HepG2 (cell line): Measurements from ENCODE around the gene ABHD17A. TPM values are rescaled to one million over a fixed set of nuclear protein-coding genes. Genes with fewer than 3 reads are reported as not detected.

Source experiments
- ATAC-seq: fragments of 200-7000 bp; cut with Tn5 transposase; 3 replicates; pipeline ENCODE4 v1.9.1; 2020; ENCODE audit warnings: mild to moderate bottlenecking, moderate library complexity
- BruUV-seq: library from RNA; stranded (reverse); fragments of 400-500 nt; replicated peaks from 2 replicates; lab custom pipeline; 2021; lab: Mats Ljungman, UMichigan
- CTCF ChIA-PET: fragments of 300-600 bp; formaldehyde crosslinking; extraction: SDS; loops from one replicate; lab custom pipeline; 2021; ENCODE audit warnings: low total read pairs, inconsistent platforms, low intra/inter-chr PET ratio; lab: Yijun Ruan, JAX
- POLR2A ChIA-PET: fragments of 350-600 bp; sonication (Branson Sonifier 250); formaldehyde crosslinking; loops from one replicate; lab custom pipeline; 2020; ENCODE audit warnings: antibody characterized with exemption, inconsistent platforms; lab: Yijun Ruan, JAX
- DNase-seq: peaks from one replicate; pipeline ENCODE4 v3.0.0-alpha.2; 2015; ENCODE audit warnings: low spot score
- FAIRE-seq: peaks from 3 replicates; lab custom pipeline; 2011; peaks lifted over from hg19 to GRCh38; lab: Jason Lieb, UNC
- H2AFZ ChIP-seq: one replicate; pipeline ENCODE4 v1.6.1; 2011; ENCODE audit warnings: low read length, inconsistent platforms
- H3K27ac ChIP-seq: fragments of 300-600 bp; 3 replicates; pipeline ENCODE4 v1.8.0; 2011; ENCODE audit warnings: mixed run types, mild to moderate bottlenecking, mixed read lengths, low read length, inconsistent platforms; ENCODE audit not compliant: insufficient read depth; ENCODE audit errors: extremely low read length
- H3K27me3 ChIP-seq, 2 experiments: fragments of 200-600 bp in 1 of 2; 2 replicates in 1 of 2; 3 replicates in 1 of 2; pipeline versions ENCODE4 v1.6.0 to v1.8.0; 2011; ENCODE audit warnings: low read length in 2 of 2, mild to moderate bottlenecking in 2 of 2, moderate library complexity in 2 of 2, inconsistent platforms in 1 of 2; ENCODE audit not compliant: insufficient read depth in 2 of 2, control insufficient read depth in 1 of 2
- H3K36me3 ChIP-seq, 2 experiments: fragments of 200-600 bp in 1 of 2; replicated peaks in 1 of 2; 2 replicates in 1 of 2; 3 replicates in 1 of 2; pipeline versions ENCODE4 v1.5.1 to v1.8.0; 2011; ENCODE audit warnings: low read length in 2 of 2, inconsistent platforms in 1 of 2; ENCODE audit not compliant: insufficient read depth in 2 of 2, control insufficient read depth in 1 of 2
- H3K4me1 ChIP-seq: 2 replicates; pipeline ENCODE4 v1.5.1; 2012; ENCODE audit warnings: low read length, inconsistent platforms; ENCODE audit not compliant: insufficient read depth
- H3K4me2 ChIP-seq: 2 replicates; pipeline ENCODE4 v1.6.0; 2011; ENCODE audit warnings: low read depth, low read length, inconsistent platforms
- H3K4me3 ChIP-seq, 3 experiments: fragments of 200-600 bp in 1 of 3; sonication (generic), shearing (Covaris generic) in 1 of 3; replicated peaks in 1 of 3; 2 replicates each; pipeline ENCODE4 v1.5.1; 2011 to 2016; ENCODE audit warnings: low read length in 3 of 3, inconsistent platforms in 2 of 3, low read depth in 2 of 3, mild to moderate bottlenecking in 2 of 3, control low read depth in 1 of 3, mixed read lengths in 1 of 3; ENCODE audit not compliant: insufficient read depth in 1 of 3
- H3K79me2 ChIP-seq: one replicate; pipeline ENCODE4 v1.6.1; 2011; ENCODE audit warnings: low read length, inconsistent platforms; ENCODE audit not compliant: insufficient read depth
- H3K9ac ChIP-seq: 2 replicates; pipeline ENCODE4 v1.6.0; 2011; ENCODE audit warnings: mild to moderate bottlenecking, low read depth, low read length, inconsistent platforms; ENCODE audit not compliant: insufficient read depth
- H3K9me3 ChIP-seq: 2 replicates; pipeline ENCODE4 v1.5.1; 2012; ENCODE audit warnings: mild to moderate bottlenecking, low read length
- H4K20me1 ChIP-seq: 2 replicates; pipeline ENCODE4 v1.6.0; 2011; ENCODE audit warnings: inconsistent platforms, mild to moderate bottlenecking, low read length, moderate library complexity; ENCODE audit not compliant: insufficient read depth
- GLI4 ChIP-seq: sonication (generic); formaldehyde crosslinking; IDR thresholded peaks from 2 replicates; pipeline ENCODE4 v1.5.1; 2020; ENCODE audit warnings: missing genetic modification reagents, mild to moderate bottlenecking, moderate library complexity, borderline replicate concordance
- GMEB2 ChIP-seq: IDR thresholded peaks from 2 replicates; pipeline ENCODE4 v1.6.1; 2016; ENCODE audit warnings: missing biosample characterization, missing genetic modification reagents, low read depth
- HNF4G ChIP-seq, 2 experiments: sonication (generic) in 1 of 2; formaldehyde crosslinking in 1 of 2; IDR thresholded peaks; 2 replicates each; pipeline versions ENCODE4 v1.4.0 to v1.6.1; 2011 to 2020; ENCODE audit warnings: borderline replicate concordance in 2 of 2, low read depth in 2 of 2, mild to moderate bottlenecking in 2 of 2, low read length in 1 of 2, missing genetic modification reagents in 1 of 2, moderate library complexity in 1 of 2
- IRF2 ChIP-seq: IDR thresholded peaks from 2 replicates; pipeline ENCODE4 v1.6.1; 2018; ENCODE audit warnings: missing genetic modification reagents, missing compliant biosample characterization
- KDM2A ChIP-seq: sonication (generic); formaldehyde crosslinking; IDR thresholded peaks from 2 replicates; pipeline ENCODE4 v1.4.0; 2020; ENCODE audit warnings: low read depth, missing genetic modification reagents, borderline replicate concordance
- KDM4B ChIP-seq: sonication (generic); formaldehyde crosslinking; IDR thresholded peaks from 2 replicates; pipeline ENCODE4 v1.4.0; 2020; ENCODE audit warnings: missing genetic modification reagents
- KLF6 ChIP-seq: IDR thresholded peaks from 2 replicates; pipeline ENCODE4 v1.8.0; 2016; ENCODE audit warnings: missing biosample characterization, missing genetic modification reagents
- NR2F1 ChIP-seq, 2 experiments: fragments of 450-650 bp in 1 of 2; formaldehyde crosslinking in 1 of 2; IDR thresholded peaks; 2 replicates each; pipeline versions ENCODE4 v1.5.0 to v1.6.1; 2016 to 2020; ENCODE audit warnings: mild to moderate bottlenecking in 1 of 2, missing compliant biosample characterization in 1 of 2, missing genetic modification reagents in 1 of 2, moderate library complexity in 1 of 2
- POGZ ChIP-seq: sonication (generic); formaldehyde crosslinking; IDR thresholded peaks from 2 replicates; pipeline ENCODE4 v1.4.0; 2020; ENCODE audit warnings: mild to moderate bottlenecking, missing genetic modification reagents
- SAP130 ChIP-seq: IDR thresholded peaks from 2 replicates; pipeline ENCODE4 v1.6.1; 2016; ENCODE audit warnings: low read depth
- SOX6 ChIP-seq, 2 experiments: fragments of 450-650 bp in 1 of 2; sonication (generic) in 1 of 2; formaldehyde crosslinking in 1 of 2; IDR thresholded peaks; 2 replicates each; pipeline versions ENCODE4 v1.4.0 to v1.6.1; 2017 to 2020; ENCODE audit warnings: antibody characterized with exemption in 1 of 2, mild to moderate bottlenecking in 1 of 2, missing genetic modification reagents in 1 of 2
- WGBS: methylation state at CpG from one replicate; pipeline ENCODE4 v1.1.6; 2017; ENCODE audit warnings: low lambda C conversion rate; 5-methylcytosine and 5-hydroxymethylcytosine counted together
- in situ Hi-C: cut with HindIII; loops from 2 replicates; pipeline ENCODE4 v1.10.0; 2017; ENCODE audit warnings: low pct_unique_long_range_greater_than_20kb; ENCODE audit not compliant: extremely low pct_ligation_motif_present
- intact Hi-C: fragments of 100-400 bp; cut with micrococcal nuclease; formaldehyde crosslinking; loops from one replicate; pipeline ENCODE4 v1.10.0; 2022; ENCODE audit not compliant: unreplicated experiment
- polyA plus RNA-seq, 8 experiments: library from polyadenylated mRNA; depleted of rRNA in 3 of 8; stranded (reverse) in 7 of 8; unstranded in 1 of 8; fragments of >200 nt; fragmentation: Illumina TruSeq in 4 of 8; extraction: Trizol in 4 of 8; gene quantifications; 2 replicates each; pipeline versions ENCODE4 v1.2.1 to v1.2.3, GENCODE V29; 2011 to 2016; ENCODE audit warnings: low read depth in 4 of 8, missing spikeins in 1 of 8, mixed read lengths in 1 of 8; ENCODE audit not compliant: insufficient read depth in 1 of 8
- total RNA-seq, 5 experiments: library from RNA; depleted of rRNA; stranded (reverse); fragments of >200 nt; fragmentation: Illumina TruSeq; extraction: Trizol; gene quantifications; 2 replicates each; pipeline ENCODE4 v1.2.3, GENCODE V29; 2016; ENCODE audit warnings: low read depth in 1 of 5
- TF ChIP-seq, protein P1 (sequence below): sonication (generic); formaldehyde crosslinking; IDR thresholded peaks from 2 replicates; pipeline ENCODE4 v1.5.1; 2020; ENCODE audit warnings: mild to moderate bottlenecking, missing genetic modification reagents, moderate library complexity
- TF ChIP-seq, protein P2 (sequence below): sonication (generic); formaldehyde crosslinking; IDR thresholded peaks from 2 replicates; pipeline ENCODE4 v1.4.0; 2020; ENCODE audit warnings: mild to moderate bottlenecking, missing genetic modification reagents

ABHD17A gene
- total and polyA plus RNA-seq, 2 of the 13 experiments (the other 11 are each of a cell fraction or from before 2014, with no cell fraction given), result 27.7 to 40.8 TPM

DNA sequence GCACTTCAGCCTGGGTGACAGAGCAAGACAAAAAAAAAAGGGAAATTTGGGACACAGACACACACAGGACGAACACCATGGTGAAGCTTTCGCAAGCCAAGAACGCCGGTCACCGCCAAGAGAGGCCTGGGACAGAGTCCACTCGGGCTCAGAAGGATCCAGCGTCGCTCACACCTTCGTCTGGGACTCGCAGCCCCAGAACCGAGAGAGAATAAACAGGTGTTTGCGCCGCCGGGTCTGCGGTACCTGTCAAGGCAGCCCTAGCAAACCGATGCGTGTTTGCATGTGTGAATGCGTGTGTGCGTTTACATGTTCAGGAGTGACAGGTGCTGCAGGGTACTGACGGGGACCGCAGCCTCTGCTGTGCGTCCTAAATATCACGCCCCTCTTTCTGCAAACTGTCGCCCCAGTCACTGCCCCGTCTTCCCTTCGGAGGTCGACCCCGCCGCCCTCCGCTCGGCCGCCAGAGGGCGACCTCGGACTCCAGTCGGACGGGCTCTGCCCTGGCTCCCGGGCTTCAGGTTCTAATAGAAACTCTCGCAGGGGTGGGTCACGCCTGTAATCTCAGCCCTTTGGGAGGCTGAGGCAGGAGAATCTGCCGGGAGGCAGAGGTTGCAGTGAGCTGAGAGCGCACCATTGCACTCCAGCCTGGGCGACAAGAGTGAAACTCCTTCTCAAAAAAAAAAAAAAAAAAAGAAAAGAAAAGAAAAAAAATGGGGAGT lies 43.9 kb upstream of the ABHD17A start:
- H4K20me1 ChIP-seq, result no peaks in the 10 kb centered on the region
- DNase-seq (peak; percentile 65), ATAC-seq (peak; percentile 89), FAIRE-seq (peak; percentile 43)
- H3K4me3 ChIP-seq, result peak overlapping the region; percentile 48 to 71 (median 49)
- H3K9ac ChIP-seq, result peak overlapping the region; percentile 39; the same call in 1 of the 2 replicates
- no TSS peak for BruUV-seq
- intact Hi-C loops (loop anchor here (1.0 to 5.0 kb wide), 2 partner anchors 22 to 138 kb away; no protein-coding TSS in a partner anchor), in situ Hi-C loops (no loop called here)
- H3K27me3 ChIP-seq, result no peaks in the 10 kb centered on the region
- no peak overlapping the region for H3K27ac ChIP-seq
- under 1% methylated on average over 31 of the region's 42 CpGs for WGBS
- peaks cover 7% of the 10 kb centered on the region for H3K4me1 ChIP-seq
- H2AFZ ChIP-seq, result no peak overlapping the region
- no peaks in the 10 kb centered on the region for H3K79me2 ChIP-seq
- H3K9me3 ChIP-seq, result no peaks in the 10 kb centered on the region; the same call in 1 of the 2 replicates
- ChIA-PET CTCF (interaction anchor here (1.2 kb wide), 2 partner anchors 31 to 140 kb away, joined by 3 to 8 read pairs; no protein-coding TSS in a partner anchor), POLR2A (interaction anchor here (0.6 to 0.8 kb wide), 2 partner anchors 28 to 110 kb away, joined by 3 read pairs; no protein-coding TSS in a partner anchor)
- peaks cover 3 to 5% of the 10 kb centered on the region in 2 experiments; a peak in 2 of 5 replicates for H3K36me3 ChIP-seq
- peak overlapping the region; percentile 98 for H3K4me2 ChIP-seq
- TF ChIP-seq NR2F1 (CRISPR knock-in tag; IDR thresholded peaks at IDR 0.05) (peak in 1 of 2 experiments; percentile 34; a peak in 2 of 4 replicates), POGZ (CRISPR knock-in tag) (0 out of 2 replicates have a peak, but pooled peaks have one; percentile 8), HNF4G (IDR thresholded peaks at IDR 0.05; ENCODE audit: borderline replicate concordance, low read depth, low read length) (no peak), HNF4G (CRISPR knock-in tag; IDR thresholded peaks at IDR 0.05; ENCODE audit: borderline replicate concordance, low read depth) (no peak), GMEB2 (CRISPR knock-in tag) (no peak), KLF6 (CRISPR knock-in tag) (0 out of 2 replicates have a peak, but pooled peaks have one; percentile 41), KDM2A (CRISPR knock-in tag) (peak; percentile 88; the same call in 1 of the 2 replicates), SOX6 (IDR thresholded peaks at IDR 0.05) (no peak), SOX6 (CRISPR knock-in tag; IDR thresholded peaks at IDR 0.05) (no peak), GLI4 (CRISPR knock-in tag) (no peak), IRF2 (CRISPR knock-in tag) (0 out of 2 replicates have a peak, but pooled peaks have one; percentile 16), SAP130 (CRISPR knock-in tag) (peak; percentile 72; the same call in 1 of the 2 replicates), KDM4B (CRISPR knock-in tag) (no peak)
- TF ChIP-seq, protein P1, sequence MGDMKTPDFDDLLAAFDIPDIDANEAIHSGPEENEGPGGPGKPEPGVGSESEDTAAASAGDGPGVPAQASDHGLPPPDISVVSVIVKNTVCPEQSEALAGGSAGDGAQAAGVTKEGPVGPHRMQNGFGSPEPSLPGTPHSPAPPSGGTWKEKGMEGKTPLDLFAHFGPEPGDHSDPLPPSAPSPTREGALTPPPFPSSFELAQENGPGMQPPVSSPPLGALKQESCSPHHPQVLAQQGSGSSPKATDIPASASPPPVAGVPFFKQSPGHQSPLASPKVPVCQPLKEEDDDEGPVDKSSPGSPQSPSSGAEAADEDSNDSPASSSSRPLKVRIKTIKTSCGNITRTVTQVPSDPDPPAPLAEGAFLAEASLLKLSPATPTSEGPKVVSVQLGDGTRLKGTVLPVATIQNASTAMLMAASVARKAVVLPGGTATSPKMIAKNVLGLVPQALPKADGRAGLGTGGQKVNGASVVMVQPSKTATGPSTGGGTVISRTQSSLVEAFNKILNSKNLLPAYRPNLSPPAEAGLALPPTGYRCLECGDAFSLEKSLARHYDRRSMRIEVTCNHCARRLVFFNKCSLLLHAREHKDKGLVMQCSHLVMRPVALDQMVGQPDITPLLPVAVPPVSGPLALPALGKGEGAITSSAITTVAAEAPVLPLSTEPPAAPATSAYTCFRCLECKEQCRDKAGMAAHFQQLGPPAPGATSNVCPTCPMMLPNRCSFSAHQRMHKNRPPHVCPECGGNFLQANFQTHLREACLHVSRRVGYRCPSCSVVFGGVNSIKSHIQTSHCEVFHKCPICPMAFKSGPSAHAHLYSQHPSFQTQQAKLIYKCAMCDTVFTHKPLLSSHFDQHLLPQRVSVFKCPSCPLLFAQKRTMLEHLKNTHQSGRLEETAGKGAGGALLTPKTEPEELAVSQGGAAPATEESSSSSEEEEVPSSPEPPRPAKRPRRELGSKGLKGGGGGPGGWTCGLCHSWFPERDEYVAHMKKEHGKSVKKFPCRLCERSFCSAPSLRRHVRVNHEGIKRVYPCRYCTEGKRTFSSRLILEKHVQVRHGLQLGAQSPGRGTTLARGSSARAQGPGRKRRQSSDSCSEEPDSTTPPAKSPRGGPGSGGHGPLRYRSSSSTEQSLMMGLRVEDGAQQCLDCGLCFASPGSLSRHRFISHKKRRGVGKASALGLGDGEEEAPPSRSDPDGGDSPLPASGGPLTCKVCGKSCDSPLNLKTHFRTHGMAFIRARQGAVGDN (CRISPR knock-in tag), result peak; percentile 55; the same call in 1 of the 2 replicates
- TF ChIP-seq, protein P2, sequence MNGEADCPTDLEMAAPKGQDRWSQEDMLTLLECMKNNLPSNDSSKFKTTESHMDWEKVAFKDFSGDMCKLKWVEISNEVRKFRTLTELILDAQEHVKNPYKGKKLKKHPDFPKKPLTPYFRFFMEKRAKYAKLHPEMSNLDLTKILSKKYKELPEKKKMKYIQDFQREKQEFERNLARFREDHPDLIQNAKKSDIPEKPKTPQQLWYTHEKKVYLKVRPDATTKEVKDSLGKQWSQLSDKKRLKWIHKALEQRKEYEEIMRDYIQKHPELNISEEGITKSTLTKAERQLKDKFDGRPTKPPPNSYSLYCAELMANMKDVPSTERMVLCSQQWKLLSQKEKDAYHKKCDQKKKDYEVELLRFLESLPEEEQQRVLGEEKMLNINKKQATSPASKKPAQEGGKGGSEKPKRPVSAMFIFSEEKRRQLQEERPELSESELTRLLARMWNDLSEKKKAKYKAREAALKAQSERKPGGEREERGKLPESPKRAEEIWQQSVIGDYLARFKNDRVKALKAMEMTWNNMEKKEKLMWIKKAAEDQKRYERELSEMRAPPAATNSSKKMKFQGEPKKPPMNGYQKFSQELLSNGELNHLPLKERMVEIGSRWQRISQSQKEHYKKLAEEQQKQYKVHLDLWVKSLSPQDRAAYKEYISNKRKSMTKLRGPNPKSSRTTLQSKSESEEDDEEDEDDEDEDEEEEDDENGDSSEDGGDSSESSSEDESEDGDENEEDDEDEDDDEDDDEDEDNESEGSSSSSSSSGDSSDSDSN (CRISPR knock-in tag), result peak; percentile 45
